GM18502 (cell line): ENCODE data around the gene ENAH.

ENCODE experiments used
- ATAC-seq: cut with Tn5 transposase; IDR thresholded peaks from one replicate; pipeline ENCODE4 v1.9.1; 2021; ENCODE audit warnings: mild to moderate bottlenecking; ENCODE audit not compliant: unreplicated experiment, poor library complexity

Gene ENAH

GRCh38 chr1:225445639-225446594, 207.0 kb downstream of the ENAH start:
- no peak for ATAC-seq

GRCh38 chr1:225442123-225442505, 210.8 kb downstream of the ENAH start:
- no peak for ATAC-seq

- peak; percentile 38 for ATAC-seq
Observed at GRCh38 chr1:225441314-225442122, 211.4 kb downstream of the ENAH start.

GRCh38 chr1:225440380-225441221, 212.3 kb downstream of the ENAH start:
- no peak for ATAC-seq

- ATAC-seq: no peak
Observed at GRCh38 chr1:225437710-225438437, 215.0 kb downstream of the ENAH start.
